ENCODE data around the gene BTN3A1.
"Not testable (repeated sequence)": the region's sequence is repeated elsewhere in the genome, so short reads cannot be mapped to it uniquely, and the experiment has no call there.

The BTN3A1 gene

GRCh38 chr6:26438000-26438399, 35.9 kb downstream of the BTN3A1 start:
- intact Hi-C loops (cut with DNase I), result no loop called here

DNA sequence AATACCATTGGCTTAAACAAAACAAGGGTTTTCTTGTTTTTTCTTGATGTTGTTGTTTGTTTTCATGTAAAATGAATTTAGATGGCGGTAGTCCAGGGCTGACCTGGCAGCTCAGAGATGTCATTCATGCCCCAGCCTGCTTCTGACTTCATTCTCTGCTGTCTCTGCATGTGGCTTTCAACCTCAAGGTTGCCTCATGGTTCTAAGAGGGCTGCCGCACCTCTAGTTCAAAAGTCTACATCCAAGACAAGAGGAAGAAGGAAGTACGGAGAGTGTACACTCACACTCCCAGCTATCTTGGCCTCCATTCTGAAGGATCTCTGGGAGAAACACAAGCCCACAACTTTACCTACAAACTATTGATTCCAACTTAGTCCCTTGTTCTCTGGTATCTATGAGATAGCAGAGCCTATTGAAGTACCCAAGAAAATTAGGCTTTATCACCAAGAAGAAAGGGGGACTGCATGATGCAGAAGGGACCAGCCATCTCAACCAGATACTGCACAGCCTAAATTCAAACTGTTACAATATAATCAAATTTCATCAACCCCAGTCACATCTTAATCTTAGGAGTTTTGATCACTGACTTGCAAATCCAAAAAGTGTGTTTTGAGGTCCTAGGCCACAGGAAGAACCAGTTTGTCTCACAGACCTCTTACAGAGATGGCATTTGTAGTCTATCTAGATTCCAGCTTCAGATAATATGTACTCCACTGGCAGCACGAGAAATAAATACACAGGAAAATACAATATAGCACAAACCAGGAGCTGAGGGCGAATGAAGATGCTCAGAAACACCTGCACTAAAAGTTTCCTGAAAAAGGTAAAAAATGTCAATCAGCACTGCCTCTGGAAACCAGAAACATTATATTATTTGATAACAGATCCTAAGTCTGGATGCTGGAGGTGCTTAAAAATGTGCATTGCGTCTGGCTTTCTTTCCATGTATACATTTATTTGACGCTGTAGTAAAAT, 37.4 kb downstream of the BTN3A1 start:
- no peak for DNase-seq
- intact Hi-C loops (cut with DNase I), result no loop called here

More at GRCh38 chr6:26438000-26438399, 35.9 kb downstream of the BTN3A1 start:
- DNase-seq, result no peak

GRCh38 chr6:26440977-26441358, 38.9 kb downstream of the BTN3A1 start:
- intact Hi-C loops (cut with DNase I), result no loop called here

GRCh38 chr6:26441977-26442376, 39.9 kb downstream of the BTN3A1 start:
- DNase-seq, result no peak
- intact Hi-C loops (cut with DNase I), result no loop called here

More at GRCh38 chr6:26440977-26441358, 38.9 kb downstream of the BTN3A1 start:
- no peak for DNase-seq

DNA sequence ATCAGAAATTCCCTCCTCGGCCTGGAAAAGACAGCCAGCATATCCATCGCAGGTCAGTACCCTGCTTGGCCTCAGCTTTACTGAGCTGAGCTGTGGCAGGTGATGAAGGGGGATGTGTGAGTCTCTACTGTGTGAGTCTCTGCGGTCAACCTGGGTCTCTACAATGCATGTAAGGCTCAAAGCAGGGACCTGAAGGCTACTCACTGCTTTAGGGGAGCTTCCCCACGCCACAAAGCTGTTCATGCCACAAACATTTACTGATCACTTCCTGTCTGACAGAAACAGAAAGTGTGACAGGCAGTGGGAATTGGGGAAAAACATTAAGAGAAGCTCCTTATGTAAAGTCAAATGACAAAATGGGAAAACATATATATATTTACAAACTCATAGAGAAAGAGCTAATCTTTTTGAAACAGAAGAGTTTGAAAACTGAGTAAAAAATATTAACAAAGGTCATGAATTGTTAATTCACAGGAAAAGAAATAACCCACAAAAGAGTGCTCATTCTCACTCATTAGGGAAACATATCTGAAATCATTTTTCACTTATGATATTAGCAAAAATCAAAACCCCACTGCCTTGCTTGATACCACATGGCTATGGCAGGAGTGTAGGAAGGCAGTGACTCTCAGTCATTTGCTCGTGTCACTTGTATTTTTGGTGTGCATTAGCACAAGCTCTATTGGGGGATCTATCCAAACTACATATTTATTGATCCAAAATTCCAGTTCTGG, 44.0 kb downstream of the BTN3A1 start:
- no peak for DNase-seq
- intact Hi-C loops (cut with DNase I), result no loop called here

- intact Hi-C loops (cut with DNase I), result no loop called here
- no peak for DNase-seq
These were observed 45.2 kb downstream of the BTN3A1 start for GRCh38 chr6:26447257-26447656.

DNA sequence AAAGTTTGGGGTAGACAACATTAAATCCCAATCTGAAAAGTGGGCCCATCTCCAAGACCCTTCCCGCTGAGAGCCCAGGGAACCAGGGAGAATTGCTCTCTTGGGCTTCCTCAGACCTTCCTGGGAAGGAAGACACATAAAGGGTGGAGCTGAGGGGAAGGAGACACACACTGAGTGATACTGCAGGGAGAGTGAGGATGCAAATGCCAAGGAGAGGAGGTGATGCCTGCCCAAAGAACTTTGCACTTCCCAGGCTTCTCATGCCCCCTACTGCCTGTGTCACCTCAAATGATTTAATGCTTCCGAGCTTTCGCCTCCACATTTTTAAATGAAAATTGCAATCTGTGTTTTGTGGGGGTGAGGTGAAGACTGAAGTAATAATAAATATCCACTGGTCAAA, 48.2 kb downstream of the BTN3A1 start:
- no peak for DNase-seq
- intact Hi-C loops (cut with DNase I), result loop anchor here (10.0 kb wide), 1 partner anchor 75 kb away; no protein-coding TSS in a partner anchor

- no peak for DNase-seq
- intact Hi-C loops (cut with DNase I), result loop anchor here (10.0 kb wide), 1 partner anchor 72 kb away; no protein-coding TSS in a partner anchor
These were observed 50.7 kb downstream of the BTN3A1 start for GRCh38 chr6:26452631-26453235.

GRCh38 chr6:26454631-26455030, 52.6 kb downstream of the BTN3A1 start:
- intact Hi-C loops (cut with DNase I), result loop anchor here (10.0 kb wide), 1 partner anchor 70 kb away; no protein-coding TSS in a partner anchor
- DNase-seq, result no peak

DNA sequence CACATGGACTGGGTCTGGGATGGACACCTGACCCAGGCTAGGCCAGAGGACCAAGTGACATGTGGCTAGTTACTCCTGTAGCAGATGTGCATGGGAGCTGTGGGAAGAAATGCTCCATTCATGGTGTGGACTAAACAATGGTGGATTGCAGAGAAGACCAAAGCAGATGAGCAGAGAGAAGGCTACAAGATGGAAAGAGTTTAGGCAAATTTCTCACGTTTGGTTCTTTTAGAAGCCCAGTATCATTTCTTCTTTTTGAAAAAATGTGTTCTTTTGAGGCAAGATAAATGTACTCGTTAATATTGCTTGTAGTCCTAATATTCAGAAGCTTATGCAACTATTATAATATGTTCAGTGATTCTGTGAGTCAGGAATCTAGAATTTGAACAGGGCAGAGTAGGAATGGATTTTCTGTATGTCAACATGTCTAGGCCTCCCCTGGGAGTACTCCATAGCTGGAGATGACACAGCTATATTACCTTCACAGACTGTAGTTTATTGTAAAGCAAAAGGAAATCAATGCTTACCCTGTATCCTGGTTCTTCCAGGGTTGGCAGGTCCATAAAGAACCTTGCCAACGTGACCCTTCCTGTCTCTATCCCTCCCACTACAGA, 53.4 kb downstream of the BTN3A1 start:
- intact Hi-C loops (cut with DNase I), result loop anchor here (10.0 kb wide), 1 partner anchor 69 kb away; no protein-coding TSS in a partner anchor

GRCh38 chr6:26457264-26457805, 55.3 kb downstream of the BTN3A1 start:
- intact Hi-C loops (cut with DNase I), result loop anchor here (10.0 kb wide), 1 partner anchor 67 kb away; no protein-coding TSS in a partner anchor
- DNase-seq, result peak in 5 of 10 donors; percentile 15 to 82 (median 22)

More for the DNA sequence above, 53.4 kb downstream of the BTN3A1 start:
- no peak for DNase-seq

DNA sequence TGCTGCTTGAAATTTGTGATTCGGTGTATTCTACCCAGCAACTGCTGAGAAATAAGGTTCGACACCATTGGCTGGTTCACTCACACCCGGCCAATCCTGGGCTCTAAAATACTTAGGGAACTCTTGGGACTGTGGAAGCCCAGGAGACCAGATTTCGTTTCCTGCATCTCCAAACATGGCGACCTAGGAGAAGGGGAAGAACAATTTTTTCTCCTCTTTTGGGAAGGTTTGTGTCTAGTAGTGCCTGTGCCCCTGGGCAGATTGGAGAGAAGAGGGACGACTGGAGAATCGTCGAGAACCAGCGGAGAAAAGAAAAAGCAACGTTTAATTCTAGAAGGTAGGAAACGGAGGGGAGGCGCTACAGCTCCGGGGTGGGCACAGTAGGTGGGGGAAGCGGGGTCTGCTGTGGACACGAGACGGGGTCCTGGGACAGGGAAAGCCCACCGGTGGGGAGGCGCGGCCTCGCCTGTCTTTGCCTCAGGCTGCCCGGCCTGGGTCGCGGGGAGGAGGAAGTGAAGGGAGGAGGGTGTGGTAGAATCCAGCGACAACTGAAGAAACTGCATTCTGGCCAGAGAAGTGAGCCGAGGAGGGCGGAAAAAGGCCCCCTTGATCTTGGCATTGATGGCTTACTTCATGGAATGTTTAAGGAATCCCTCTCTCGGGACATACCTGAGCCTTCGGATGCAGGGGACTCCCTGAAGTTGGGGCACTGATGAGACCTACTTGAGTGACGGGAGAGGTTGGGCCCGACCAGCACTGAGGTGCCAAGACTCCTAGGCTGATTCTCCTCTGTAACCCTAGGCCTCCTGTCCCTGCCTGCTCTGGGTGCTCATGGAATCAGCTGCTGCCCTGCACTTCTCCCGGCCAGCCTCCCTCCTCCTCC, 56.0 kb downstream of the BTN3A1 start, which contains the start of gene BTN2A1:
BTN2A1 (plus strand) TSS at position 150 of the 883 bp plus-strand sequence; CDS start at position 832, 682 bp downstream.
- intact Hi-C loops (cut with DNase I), result loop anchor here (10.0 kb wide), 1 partner anchor 67 kb away; no protein-coding TSS in a partner anchor
- peak; percentile 63 to 97 (median 77) for DNase-seq

DNA sequence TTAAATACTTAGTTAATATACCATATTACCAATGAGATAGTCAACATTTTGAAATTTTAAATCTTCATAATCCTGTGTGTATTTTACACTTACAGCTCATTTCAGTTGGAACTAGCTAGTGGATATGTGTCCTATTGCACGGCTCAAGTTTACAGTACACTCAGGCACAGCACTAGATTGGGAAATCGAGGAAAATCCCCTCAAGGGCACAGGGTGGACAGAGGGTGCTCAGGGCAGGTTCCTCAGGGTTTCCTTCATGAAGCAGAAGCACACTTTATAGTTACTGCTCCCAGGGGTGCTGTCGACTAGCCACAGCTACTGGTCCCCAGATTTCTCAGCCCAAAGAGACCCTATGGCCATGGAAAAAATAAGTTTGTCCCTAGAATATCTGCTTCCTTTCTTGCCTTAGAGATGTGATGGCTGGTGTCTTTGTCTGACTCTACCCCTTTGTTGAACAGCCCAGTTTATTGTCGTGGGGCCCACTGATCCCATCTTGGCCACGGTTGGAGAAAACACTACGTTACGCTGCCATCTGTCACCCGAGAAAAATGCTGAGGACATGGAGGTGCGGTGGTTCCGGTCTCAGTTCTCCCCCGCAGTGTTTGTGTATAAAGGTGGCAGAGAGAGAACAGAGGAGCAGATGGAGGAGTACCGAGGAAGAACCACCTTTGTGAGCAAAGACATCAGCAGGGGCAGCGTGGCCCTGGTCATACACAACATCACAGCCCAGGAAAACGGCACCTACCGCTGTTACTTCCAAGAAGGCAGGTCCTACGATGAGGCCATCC, 57.1 kb downstream of the BTN3A1 start:
- intact Hi-C loops (cut with DNase I), result loop anchor here (10.0 kb wide), 1 partner anchor 66 kb away; no protein-coding TSS in a partner anchor
- DNase-seq, result no peak

- intact Hi-C loops (cut with DNase I); DNase-seq: not testable (repeated sequence)
These were observed 59.3 kb downstream of the BTN3A1 start for GRCh38 chr6:26461353-26461752.

- intact Hi-C loops (cut with DNase I), result no loop called here
- DNase-seq, result no peak
These were observed 61.9 kb downstream of the BTN3A1 start for GRCh38 chr6:26464014-26464413.

- DNase-seq, result no peak
- intact Hi-C loops (cut with DNase I), result no loop called here
These were observed 62.5 kb downstream of the BTN3A1 start for GRCh38 chr6:26464416-26465131.

Measured in posterior cingulate gyrus (tissue), 11 donors.